C4-2B (cell line): ENCODE results near the gene RAB3IL1.
A peak's percentile ranks its signal among the peaks of the same experiment; 100 is the strongest.

Experiments used
- CTCF ChIP-seq: fragments of 450-650 bp; conservative IDR thresholded peaks from 2 replicates; pipeline ENCODE4 v1.5.1; 2017; ENCODE audit warnings: mild to moderate bottlenecking
- ZFX ChIP-seq: fragments of 450-650 bp; IDR thresholded peaks from 2 replicates; pipeline ENCODE4 v1.6.1; 2017

GRCh38 chr11:61947486-61948210 is 30.3 kb upstream of the RAB3IL1 start:
- TF ChIP-seq CTCF (peak; percentile 96), ZFX (no peak)
